GM03348 (cell line): ENCODE measurements around the gene KLK5.

Source experiments
- DNase-seq: peaks from one replicate; pipeline ENCODE4 v3.0.0; 2012; ENCODE audit warnings: low spot score

The KLK5 gene

GRCh38 chr19:50968716-50969412, 16.0 kb upstream of the KLK5 start:
- DNase-seq, result no peak

- DNase-seq, result no peak
Measured at GRCh38 chr19:50967929-50968715, 15.3 kb upstream of the KLK5 start.

DNA sequence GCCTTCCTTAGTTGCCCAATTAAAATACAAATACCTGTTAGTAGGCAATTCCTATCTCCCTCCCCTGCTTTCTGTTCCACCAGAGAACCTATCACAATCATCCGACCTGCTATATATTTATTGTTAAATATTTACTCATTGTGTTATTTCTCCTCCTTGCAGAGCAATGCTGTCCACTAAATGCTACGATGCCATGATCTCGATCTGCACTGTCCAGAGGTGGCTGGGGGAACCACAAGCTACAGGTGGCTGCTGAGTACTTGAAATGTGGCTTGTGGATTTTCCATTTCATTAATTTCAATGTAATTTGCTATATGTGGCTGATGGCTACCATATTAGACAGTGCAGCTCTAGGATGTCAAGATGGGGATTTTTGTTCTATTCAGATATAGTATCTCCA, 11.4 kb upstream of the KLK5 start:
- no peak for DNase-seq

- no peak for DNase-seq
Measured at GRCh38 chr19:50963381-50963780, 10.5 kb upstream of the KLK5 start.

DNA sequence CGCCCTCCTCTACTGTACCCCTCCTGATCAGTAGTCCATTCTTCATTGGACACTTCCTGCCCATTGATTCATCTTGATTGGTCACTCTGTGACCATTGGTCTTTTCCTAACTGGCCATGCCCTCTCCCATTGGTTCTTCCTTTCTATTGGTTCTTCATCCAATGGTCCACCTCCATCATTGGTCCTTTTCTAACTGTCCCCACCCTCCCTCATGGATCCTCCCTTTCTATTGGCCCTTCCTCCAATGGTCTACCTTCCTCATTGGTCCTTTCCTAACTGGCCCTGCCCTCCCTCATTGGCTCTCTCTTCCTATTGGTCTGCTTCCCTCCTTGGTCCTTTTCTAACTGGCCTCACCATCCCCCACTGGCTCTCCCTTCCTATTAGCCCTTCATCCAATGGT, 9.4 kb upstream of the KLK5 start:
- DNase-seq, result no peak

GRCh38 chr19:50959731-50960500, 7.1 kb upstream of the KLK5 start:
- DNase-seq, result no peak

DNA sequence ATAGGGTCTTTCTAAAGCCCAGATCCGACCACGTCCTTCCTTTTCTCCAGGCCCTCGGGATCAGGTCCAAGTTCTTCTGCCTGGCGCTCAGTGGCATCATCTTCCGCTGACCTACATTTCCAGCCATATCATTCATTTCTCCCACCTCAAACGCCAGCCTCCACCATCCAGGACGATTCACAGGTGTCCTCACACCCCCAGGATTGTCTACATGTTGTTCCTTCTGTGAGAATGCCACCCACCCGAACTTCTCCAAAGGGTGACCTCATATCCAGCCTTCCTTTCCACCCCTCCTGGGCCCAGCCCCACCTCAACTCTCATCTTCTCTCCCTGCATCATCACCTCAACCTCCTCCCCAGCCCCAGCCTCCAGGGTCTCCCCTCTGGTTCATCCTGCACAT, 4.7 kb upstream of the KLK5 start:
- DNase-seq, result no peak

- no peak for DNase-seq
Measured at GRCh38 chr19:50949861-50950260, 3.0 kb downstream of the KLK5 start.

GRCh38 chr19:50947123-50947522, 5.7 kb downstream of the KLK5 start:
- DNase-seq, result no peak

DNA sequence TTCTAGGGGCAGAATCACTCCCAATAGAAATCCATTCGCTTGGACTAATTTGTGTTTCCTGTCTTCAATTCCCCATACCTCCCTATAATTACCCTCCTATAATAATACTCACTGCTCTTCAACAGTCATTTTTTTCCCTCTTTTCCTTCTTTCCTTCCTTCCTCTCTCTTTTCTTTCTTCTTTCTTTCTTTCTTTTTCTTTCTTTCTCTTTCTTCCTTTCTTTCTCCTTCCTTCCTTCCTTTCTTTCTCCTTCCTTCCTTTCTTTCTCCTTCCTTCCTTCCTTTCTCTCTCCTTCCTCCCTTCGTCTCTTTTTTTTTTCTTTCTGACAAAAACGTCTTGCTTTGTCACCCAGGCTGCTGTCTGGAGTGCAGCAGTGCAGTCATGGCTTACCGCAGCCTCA, 8.0 kb downstream of the KLK5 start:
- DNase-seq, result no peak

GRCh38 chr19:50943074-50943828, 9.6 kb downstream of the KLK5 start:
- no peak for DNase-seq

- DNase-seq, result no peak
Measured at GRCh38 chr19:50939596-50939995, 13.2 kb downstream of the KLK5 start.

DNA sequence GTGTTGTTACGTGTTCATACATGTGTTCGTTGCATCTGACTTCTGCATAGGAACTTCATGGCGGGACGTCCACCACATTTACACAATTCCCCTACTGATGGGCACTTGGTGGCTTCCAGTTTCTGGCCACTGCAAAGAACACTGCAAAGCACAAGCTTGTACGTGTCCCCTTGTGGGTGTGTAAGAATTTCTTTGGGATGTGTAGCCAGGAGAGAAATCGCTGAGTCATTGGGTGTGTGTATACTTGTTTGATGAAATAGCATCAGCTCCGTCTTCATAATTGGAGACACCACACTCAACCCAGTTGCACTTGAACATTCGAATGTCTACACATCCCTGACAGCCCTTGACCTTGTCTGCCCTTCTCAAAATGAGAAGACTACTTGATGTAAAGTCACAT, 19.2 kb downstream of the KLK5 start:
- no peak for DNase-seq

GRCh38 chr19:50932690-50933083, 20.2 kb downstream of the KLK5 start:
- no peak for DNase-seq

GRCh38 chr19:50932018-50932689, 20.7 kb downstream of the KLK5 start:
- no peak for DNase-seq

DNA sequence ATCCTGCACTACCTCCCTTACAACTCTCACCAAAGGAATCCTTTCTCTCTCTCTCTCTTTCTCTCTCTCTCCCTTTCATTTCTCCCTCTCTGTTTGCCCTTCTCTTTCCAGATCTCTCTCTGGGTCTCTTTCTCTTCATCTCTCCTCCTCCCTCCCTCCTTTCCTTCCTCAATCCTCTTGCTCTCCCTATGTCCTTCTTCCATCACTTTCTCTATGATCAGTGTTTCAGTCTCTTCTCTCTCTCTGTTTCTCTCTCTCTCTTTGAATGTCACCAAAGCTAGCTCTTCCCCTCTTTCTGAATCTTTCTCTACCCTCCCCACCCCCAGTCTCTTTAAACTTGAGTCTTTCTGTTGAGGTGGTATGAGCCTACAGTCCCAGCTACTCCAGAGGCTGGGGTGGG, 21.8 kb downstream of the KLK5 start:
- DNase-seq, result no peak

DNA sequence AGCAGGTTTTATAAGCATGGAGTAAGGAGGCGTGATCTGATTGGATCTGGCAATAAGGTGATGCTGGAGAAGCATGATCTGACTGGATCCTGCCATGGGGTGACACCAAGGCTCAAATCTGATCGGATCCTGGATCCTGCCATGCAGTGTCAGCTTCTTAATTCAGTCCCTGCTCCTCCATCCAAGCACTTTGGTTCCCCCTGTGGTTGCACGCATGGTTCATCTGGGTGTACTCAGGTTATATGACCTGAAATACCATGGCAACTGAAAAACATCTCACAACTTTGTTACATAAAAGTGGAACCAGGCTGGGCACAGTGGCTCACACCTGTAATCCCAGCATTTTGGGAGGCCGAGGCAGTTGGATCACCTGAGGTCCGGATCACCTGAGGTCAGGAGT, 24.0 kb downstream of the KLK5 start:
- DNase-seq, result no peak

DNA sequence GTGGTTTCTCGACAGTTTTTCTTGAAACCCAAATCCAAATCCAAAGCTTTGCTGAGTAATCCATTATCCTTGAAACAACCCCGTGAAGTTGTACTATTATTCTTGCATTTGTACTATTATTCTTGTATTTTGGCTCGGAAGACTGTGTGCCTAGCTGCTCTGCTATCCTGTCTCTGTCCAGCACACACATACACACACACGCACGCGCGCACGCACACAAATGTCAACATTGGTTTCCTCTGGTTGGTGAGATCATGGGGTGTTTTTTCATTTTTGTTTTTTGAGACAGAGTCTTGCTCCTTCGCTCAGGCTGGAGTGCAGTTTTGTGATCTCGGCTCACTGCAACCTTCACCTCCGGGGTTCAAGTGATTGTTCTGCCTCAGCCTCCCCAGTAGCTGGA, 26.7 kb downstream of the KLK5 start:
- no peak for DNase-seq

DNA sequence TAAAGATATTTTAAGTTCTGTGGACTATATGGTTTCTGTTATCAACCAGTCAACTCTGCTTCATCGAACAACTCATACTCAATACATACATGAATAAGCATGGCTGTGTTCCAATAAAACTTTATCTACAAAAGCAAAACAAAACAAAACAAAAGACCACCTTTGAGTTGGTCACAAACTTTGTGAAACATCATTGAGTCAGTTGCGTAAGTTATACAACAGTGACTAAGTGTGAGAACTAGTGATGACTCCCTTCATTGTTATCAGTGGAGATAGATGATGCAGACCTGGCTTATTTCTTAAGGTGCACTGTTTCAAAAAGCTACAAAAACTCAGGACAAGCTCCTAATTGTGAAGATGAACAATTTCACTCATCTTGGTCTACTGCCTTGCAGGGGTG, 27.1 kb downstream of the KLK5 start:
- DNase-seq, result no peak

GRCh38 chr19:50924586-50924985, 28.3 kb downstream of the KLK5 start:
- no peak for DNase-seq

DNA sequence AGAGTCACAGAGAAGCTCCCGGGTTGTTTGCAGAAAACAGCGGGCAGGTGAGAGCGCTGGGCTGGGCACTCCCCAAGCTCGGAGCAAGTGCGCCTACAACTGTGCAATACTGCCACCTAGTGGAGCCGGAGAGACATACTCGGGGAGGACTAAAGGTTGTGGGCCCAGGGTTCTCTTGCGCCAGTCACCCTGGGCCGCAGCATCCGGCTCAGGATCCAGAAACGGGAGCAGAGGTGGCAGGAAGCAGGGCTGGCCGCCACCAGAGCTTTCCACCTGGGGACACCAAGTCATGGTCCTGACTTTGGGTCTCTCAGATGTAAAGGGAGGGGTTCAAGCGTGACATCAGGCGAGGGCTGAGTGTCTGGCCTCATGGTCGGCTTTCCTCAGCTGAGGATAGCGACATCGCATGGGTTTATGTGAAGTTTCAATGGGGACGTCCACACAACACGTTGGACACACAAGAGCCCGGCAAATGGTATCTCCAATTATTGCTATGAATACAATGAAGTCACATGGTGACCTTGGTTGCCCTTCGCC, 30.5 kb downstream of the KLK5 start:
- peak; percentile 91 for DNase-seq
